Esophagus muscularis mucosa (tissue), 4 donors: ENCODE measurements around the gene YARS1.

Source experiments
- EP300 ChIP-seq: sonication (generic); formaldehyde crosslinking; IDR thresholded peaks from one replicate; pipeline ENCODE4 v1.6.1; 2017; ENCODE audit warnings: antibody characterized with exemption
- POLR2A ChIP-seq: fragments of 450-650 bp; IDR thresholded peaks from one replicate; pipeline ENCODE4 v1.6.1; 2017; ENCODE audit warnings: antibody characterized with exemption, moderate library complexity, mild to moderate bottlenecking, low read depth
- TF ChIP-seq, protein P1 (sequence below), 3 experiments: fragments of 200-600 bp in 2 of 3; fragments of 450-650 bp in 1 of 3; sonication (generic) in 2 of 3; IDR thresholded peaks; one replicate each; pipeline ENCODE4 v1.5.1; 2017 to 2019; ENCODE audit warnings: antibody characterized with exemption in 3 of 3, mild to moderate bottlenecking in 2 of 3, moderate library complexity in 1 of 3

DNA sequence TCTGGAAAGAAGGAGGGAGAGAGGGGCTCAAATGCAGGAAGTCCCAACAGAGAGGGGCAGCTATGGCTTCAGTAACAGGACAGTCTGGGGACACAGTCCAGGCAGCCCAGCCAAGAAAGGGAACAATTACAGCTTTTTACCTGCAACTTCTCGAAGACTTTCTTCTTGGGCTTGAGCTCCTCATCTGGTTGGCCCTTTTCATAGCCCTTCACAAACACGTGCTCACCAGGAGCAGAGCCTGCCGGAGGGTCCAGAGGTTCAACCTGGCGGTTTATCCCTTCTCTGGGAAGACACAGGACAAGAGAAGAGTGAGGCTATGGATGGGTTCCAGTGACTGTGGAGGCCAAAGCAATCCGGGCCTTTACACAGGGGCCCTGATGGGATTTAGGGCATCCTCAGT lies 37.9 kb downstream of the YARS1 start:
- TF ChIP-seq, protein P1, sequence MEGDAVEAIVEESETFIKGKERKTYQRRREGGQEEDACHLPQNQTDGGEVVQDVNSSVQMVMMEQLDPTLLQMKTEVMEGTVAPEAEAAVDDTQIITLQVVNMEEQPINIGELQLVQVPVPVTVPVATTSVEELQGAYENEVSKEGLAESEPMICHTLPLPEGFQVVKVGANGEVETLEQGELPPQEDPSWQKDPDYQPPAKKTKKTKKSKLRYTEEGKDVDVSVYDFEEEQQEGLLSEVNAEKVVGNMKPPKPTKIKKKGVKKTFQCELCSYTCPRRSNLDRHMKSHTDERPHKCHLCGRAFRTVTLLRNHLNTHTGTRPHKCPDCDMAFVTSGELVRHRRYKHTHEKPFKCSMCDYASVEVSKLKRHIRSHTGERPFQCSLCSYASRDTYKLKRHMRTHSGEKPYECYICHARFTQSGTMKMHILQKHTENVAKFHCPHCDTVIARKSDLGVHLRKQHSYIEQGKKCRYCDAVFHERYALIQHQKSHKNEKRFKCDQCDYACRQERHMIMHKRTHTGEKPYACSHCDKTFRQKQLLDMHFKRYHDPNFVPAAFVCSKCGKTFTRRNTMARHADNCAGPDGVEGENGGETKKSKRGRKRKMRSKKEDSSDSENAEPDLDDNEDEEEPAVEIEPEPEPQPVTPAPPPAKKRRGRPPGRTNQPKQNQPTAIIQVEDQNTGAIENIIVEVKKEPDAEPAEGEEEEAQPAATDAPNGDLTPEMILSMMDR (IDR thresholded peaks at IDR 0.05) = no peak
- no peak for TF ChIP-seq POLR2A
- no peak for TF ChIP-seq EP300
